ENCODE data around the gene IDH2.
A peak's percentile ranks its signal among the peaks of the same experiment; 100 is the strongest.
"Not testable (repeated sequence)": the region's sequence is repeated elsewhere in the genome, so short reads cannot be mapped to it uniquely, and the experiment has no call there.

The IDH2 gene

DNA sequence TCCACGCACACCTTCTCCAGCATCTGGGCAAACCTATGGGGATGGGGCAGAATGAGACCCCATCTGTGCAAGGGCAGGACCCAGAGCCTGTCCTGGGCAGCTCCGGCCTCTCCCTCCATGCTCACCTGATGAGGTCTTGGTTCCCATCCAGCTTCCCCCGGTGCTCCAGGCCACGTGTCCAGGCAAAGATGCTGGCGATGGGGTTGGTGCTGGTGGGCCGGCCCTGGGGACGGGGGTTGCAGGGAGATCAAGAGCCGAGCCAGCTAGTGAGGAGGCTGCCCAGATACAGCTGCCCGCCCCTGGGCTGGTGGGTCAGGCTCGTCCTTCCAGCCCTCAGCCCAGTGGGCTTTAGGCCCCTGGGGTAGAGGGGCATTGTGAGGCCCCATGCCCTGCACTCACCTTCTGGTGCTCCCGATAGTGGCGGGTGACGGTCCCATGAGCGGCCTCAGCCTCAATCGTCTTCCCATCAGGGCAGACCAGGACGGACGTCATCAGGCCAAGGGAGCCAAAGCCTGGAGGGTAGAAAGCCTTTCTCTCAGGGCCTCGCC, 17.3 kb downstream of the IDH2 start:
- DNase-seq (ENCODE audit: low spot score): no peak

DNA sequence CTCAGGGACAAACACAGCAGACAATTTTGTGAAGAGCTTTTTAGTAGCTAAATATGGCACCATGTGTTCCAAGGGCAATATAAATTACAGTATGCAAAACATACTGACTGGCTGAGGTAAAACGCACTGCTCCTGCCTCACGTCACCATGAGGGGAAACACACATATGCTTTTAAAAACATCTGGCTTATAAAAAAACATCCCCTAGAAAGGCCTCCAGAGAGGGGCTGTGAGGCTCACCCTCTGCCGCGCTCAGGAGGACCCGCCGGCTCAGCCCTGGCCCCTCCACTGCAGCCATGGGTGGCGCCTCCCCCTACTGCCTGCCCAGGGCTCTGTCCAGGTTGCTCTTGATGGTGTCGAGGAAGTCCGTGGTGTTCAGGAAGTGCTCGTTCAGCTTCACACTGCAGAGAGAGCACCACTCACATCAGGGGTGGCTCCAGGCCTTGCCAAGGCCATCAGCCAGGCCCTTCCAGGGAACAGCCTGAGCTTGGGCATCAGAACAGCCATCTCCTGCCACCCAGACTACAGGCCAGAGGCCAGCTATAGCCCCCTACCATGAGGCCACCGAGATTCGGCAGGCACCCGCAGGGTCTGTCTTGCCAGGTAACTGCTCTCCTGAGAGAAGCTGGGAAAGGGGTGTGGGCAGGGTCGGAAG, 18.2 kb downstream of the IDH2 start:
- peak; percentile 65 for DNase-seq (ENCODE audit: low spot score)

DNA sequence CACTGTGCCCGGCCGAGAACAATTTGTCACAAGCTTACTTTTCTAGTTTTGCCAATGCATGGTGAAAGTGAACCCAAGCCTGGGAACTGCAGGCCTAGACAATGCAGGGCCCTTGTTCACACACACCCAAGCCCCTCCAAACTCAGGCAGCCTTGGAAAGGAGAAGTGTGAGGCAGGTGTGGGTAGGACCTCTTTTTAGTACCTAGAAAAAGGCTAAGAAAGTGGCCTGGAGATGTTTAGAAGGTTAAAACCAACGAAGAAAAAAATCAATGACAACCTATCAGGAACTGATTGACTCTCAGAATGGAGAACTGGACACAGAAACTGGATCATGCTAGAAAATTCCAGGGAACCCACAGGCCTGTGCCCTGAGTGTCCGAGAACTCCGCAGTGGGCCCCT, 18.8 kb downstream of the IDH2 start:
- peak; percentile 23 for DNase-seq (ENCODE audit: low spot score)

DNA sequence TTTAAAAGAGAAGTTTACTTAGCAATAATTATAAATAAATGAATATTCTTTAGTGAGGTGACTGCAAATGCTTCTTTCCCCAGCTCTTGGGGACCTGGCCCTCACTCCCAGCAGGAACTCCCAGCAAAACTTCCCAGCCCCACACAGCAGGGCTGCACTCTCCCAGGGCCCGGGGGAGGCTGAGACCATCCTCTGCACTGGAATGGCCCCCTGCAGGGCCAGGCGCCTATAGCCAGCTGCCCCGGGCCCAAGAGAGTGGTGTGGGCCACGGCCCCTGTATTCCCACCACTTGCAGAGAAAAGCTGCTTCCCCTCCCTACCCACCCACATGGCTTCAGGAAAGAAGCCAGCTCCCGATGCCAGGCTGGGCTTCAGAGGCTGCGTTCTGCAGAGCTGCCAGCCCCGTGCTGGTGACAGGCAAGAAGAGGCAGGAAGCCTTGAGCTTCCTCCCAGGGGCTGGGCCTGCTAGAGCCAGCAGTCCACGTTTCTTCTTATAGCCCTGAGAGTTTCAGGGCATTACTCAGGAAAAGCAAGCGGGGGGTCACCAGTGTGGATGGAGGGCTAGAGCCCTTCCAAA, 20.0 kb downstream of the IDH2 start:
- no peak for DNase-seq (ENCODE audit: low spot score)

GRCh38 chr15:90080818-90081393, 21.4 kb downstream of the IDH2 start:
- DNase-seq (ENCODE audit: low spot score): no peak

- no peak for DNase-seq (ENCODE audit: low spot score)
These were observed 21.9 kb downstream of the IDH2 start for GRCh38 chr15:90080458-90080755.

DNA sequence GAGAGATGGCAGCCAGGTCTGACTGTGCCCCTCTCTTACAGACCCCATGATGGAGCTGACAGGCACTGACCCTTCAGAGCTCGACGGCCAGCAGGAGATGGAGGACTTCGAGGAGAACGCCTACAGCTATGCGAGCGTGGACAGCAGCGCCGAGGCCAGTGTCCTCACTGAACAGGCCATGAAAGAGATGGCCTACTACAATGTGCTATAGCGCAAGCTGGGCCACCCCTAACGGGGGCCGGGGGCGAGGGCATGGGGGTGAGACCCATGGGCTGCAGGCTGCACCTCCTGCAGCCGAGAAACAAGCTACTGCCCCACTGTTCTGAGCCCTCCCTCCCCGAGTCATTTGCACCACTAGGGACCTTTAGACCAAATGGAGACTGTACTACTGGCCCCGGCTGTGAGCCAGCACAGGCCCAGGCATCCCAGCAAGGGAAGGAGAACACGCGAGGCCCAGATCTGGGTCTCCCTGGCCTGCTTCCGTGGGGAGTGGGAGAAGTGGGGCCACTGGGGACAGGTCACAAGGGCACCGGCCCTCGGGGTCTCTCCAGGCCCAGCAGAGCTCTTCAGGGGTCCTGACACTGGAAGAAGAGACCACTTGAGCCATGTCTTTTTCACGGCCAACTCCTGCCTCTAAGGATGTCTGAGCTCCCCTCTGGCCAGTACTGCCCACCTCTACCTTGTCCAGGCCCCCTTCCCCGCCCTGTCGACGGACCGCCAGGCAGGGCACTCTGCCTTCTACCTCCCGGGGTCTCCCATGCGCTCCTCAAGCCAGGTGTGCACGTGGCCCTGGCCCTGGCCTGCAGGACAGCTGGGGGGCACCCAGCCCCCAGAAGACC, 22.4 kb downstream of the IDH2 start:
- DNase-seq (ENCODE audit: low spot score): no peak

DNA sequence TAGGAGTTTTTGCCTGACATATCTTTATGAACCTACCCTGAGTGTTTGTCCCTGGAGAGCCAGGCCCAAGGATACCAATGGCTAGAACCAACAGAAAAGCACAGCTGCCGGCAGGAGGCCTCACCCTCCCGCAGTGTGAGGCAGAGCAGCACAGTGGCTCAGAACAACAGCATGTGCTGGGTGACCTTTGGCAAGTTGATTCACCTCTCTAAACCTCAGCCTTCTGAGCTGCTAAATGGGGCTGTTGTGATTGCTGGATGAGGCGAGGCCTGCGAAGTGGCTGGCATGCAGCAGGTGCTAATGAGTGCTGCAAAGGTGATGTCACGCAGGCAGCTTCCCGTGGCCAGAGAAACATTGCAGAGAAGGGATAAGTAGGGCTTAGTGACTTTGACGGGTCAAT, 23.3 kb downstream of the IDH2 start:
- no peak for DNase-seq (ENCODE audit: low spot score)

DNA sequence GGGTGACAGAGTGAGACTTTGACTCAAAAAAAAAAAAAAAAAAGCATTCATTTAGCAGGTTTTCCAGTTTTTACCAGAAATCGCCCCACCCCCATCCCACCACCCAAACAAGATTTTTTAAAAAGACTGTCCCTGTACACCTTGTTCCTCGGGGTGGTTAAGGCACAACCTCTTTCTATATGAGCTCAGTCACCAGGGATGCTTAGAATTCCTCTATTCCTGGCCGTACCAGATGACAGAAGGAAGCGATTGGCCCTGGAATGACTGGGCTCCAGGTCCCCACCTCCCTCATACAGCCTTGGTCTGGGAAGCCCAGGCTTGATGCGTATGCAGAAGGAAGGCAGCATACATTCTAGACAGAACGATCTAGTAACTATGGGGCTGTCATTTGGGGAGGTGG, 25.6 kb downstream of the IDH2 start:
- DNase-seq (ENCODE audit: low spot score): no peak

GRCh38 chr15:90075420-90076289, 26.6 kb downstream of the IDH2 start:
- DNase-seq (ENCODE audit: low spot score): no peak

GRCh38 chr15:90074916-90075315, 27.4 kb downstream of the IDH2 start:
- DNase-seq (ENCODE audit: low spot score): no peak

DNA sequence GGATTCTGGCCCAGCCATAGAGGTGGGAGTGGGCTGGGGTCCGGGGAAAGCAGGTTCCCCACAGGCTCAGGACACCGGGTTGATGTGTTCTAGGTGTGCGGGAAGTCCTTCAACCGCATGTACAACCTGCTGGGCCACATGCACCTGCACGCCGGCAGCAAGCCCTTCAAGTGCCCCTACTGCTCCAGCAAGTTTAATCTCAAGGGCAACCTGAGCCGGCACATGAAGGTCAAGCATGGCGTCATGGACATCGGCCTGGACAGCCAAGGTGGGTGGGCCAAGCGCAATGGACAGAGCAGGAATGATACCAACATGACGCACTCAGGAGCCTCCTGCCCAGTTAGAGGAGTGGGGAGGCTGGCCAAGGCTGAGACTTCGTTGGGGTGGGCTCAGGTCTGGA, 28.2 kb downstream of the IDH2 start:
- no peak for DNase-seq (ENCODE audit: low spot score)

DNA sequence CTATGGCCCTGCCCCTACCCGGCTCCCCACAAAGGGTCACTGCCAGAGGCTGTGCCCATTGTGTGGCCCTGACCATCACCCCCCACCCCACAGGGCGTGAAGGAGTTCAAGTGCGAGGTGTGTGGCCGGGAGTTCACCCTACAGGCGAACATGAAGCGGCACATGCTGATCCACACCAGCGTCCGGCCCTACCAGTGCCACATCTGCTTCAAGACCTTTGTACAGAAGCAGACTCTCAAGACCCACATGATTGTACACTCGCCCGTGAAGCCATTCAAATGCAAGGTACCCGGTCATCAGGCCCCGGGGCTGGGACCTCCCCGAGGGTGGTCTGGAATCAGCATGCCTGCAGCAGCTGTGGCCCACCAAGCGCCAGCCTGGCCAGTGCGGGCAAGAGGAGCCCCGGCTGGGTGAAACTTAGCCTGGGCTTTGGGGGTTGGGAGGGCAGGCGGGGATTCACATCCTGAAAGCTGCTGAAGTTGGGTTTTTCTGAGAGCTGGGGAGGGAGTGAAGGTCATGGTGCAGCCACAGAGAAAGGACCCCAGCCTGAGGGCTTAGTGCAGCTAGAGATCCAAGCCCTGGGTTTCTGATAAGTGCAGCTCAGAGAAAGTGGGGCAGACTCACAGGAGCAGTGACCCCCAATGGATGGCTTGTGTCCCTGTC, 29.2 kb downstream of the IDH2 start:
- no peak for DNase-seq (ENCODE audit: low spot score)

DNA sequence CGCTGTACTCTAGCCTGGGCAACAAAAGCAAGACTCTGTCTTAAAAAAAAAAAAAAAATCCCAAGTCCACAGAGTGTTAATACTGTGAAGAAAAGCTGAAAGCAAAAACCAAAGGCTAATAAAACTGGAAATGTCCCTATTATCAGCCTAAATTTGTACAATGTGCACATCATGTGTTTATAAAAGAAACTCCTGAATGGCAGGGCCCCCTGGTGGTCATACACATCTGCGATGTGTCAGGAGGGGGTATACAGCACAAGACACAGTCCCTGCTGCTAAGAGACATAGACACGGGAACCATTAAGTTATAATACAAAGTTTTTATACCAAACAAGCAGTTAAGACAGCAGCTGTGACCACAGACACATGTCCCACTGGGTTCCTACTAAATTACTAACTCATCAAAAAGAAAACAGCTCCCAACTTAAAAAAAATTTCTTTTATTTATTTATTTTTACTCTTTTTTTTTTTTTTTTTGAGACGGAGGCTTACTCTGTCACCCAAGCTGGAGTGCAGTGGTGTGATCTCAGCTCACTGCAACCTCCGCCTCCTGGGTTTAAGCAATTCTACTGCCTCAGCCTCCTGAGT, 31.0 kb downstream of the IDH2 start:
- peak; percentile 71 for DNase-seq (ENCODE audit: low spot score)

DNA sequence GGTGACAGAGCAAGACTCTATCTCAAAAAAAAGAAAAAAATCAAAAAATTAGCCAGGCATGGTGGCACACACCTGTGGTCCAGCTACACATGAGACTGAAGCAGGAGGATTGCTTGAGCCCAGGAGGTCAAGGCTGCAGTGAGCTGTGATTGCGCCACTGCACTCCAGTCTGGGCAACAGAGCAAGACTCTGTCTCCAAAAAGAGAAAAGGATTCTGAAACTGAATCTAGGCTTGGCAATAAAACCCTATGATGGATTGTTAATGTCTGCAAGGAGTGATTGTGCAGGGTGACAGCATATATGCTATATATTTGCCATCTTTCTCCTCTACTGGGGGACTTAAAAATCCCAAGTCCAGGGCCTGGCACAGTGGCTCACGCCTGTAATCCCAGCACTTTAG, 31.6 kb downstream of the IDH2 start:
- DNase-seq (ENCODE audit: low spot score): not testable (repeated sequence)

- no peak for DNase-seq (ENCODE audit: low spot score)
These were observed 34.2 kb downstream of the IDH2 start for GRCh38 chr15:90067953-90068606.

DNA sequence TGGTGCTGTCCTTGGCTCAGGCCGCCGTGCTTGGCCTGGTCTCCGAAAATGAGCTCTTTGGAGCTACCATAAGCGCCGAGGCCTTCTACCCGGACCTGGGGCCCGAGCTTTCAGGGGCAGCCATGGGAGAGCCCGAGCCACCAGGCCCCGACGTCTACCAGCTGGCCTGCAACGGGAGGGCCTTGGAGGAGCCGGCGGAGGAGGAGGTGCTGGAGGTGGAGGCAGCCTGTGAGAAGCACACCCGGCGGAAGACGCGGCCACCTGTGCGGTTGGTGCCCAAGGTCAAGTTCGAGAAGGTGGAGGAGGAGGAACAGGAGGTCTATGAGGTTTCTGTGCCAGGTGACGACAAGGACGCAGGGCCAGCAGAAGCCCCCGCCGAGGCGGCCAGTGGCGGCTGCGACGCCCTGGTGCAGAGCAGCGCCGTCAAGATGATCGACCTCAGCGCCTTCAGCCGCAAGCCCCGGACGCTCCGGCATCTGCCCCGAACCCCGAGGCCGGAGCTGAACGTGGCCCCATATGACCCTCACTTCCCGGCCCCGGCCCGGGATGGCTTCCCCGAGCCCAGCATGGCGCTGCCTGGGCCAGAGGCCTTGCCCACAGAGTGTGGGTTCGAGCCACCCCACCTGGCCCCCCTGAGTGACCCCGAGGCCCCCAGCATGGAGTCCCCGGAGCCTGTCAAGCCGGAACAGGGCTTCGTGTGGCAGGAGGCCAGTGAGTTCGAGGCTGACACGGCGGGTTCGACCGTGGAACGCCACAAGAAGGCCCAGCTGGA, 34.9 kb downstream of the IDH2 start:
- no peak for DNase-seq (ENCODE audit: low spot score)

GRCh38 chr15:90065682-90066049, 36.6 kb downstream of the IDH2 start:
- DNase-seq (ENCODE audit: low spot score): no peak

DNA sequence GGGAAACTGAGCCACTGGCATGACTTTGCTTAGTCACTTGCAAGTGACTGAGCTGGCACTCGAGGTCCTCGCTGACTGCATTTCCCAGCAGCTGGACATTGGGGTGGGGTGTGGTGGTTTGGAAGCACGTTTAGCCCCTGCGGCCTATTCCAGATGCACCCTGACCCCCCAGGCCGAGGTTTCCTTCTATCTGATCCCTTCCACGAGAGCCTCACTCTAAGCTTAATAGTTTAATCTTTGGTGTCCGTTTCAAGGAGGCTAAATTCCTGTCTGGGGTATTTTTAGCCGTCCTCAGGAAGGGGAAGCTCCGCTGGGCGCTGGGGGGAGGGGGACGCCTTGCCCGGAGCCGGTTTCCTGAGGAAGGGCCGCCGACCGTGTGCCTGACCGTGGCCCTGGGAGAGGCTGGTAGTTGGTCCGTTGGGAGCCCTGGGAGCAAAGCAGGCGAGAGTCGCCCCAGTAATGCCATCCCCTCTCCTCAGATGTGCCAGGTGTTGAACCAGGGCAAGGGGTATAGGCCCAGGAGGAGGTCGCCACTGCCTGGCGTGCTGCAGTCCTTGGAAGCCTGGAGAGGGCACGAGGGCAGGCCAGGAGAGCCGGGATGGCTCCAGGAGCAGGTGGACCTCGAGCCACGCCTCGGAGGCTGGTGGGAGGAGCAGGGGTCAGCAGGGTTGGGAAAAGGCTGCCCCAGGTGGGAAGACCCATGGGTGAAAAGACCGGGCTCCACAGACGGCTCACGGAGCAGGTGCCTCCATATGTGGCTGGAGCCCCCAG, 37.2 kb downstream of the IDH2 start:
- DNase-seq (ENCODE audit: low spot score): no peak

Data from germinal center (tissue), 1 donor.